ENCODE measurements around the gene MICAL3. TPM values are rescaled to one million over a fixed set of nuclear protein-coding genes. Genes with fewer than 3 reads are reported as not detected.

Gene MICAL3
- total RNA-seq, 1 donor from 2014 or later, result 47.9 TPM

DNA sequence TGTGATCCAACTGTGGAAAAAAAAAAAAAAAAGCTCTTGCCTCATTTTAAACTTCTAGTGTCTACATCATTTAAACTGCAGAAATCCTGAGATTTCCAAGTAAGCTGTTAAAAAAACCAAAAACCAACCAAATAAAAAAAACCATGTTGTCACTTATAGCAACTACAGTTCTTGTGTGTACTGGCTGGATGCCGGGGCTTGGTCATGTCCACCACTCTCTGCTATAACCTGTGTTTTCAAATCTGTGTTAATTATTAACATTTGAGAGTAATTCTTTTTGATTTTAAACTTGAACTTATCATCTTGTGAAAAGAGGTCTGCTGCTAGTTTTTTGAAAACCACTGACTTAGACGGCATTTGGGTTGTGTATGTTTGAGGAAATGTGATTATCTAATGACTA lies 217.9 kb downstream of the MICAL3 start:
- Mint-ChIP-seq H3K4me1 (ENCODE audit: unreplicated experiment) (peaks cover 3% of the 10 kb centered on the region), H3K36me3 (ENCODE audit: unreplicated experiment) (peaks cover 22% of the 10 kb centered on the region), H3K4me3 (ENCODE audit: unreplicated experiment) (no peak overlapping the region), H3K27ac (ENCODE audit: unreplicated experiment) (no peak overlapping the region), H3K9me3 (ENCODE audit: unreplicated experiment) (no peaks in the 10 kb centered on the region), H3K27me3 (ENCODE audit: unreplicated experiment) (no peaks in the 10 kb centered on the region)
- TF ChIP-seq, protein P1, sequence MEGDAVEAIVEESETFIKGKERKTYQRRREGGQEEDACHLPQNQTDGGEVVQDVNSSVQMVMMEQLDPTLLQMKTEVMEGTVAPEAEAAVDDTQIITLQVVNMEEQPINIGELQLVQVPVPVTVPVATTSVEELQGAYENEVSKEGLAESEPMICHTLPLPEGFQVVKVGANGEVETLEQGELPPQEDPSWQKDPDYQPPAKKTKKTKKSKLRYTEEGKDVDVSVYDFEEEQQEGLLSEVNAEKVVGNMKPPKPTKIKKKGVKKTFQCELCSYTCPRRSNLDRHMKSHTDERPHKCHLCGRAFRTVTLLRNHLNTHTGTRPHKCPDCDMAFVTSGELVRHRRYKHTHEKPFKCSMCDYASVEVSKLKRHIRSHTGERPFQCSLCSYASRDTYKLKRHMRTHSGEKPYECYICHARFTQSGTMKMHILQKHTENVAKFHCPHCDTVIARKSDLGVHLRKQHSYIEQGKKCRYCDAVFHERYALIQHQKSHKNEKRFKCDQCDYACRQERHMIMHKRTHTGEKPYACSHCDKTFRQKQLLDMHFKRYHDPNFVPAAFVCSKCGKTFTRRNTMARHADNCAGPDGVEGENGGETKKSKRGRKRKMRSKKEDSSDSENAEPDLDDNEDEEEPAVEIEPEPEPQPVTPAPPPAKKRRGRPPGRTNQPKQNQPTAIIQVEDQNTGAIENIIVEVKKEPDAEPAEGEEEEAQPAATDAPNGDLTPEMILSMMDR (IDR thresholded peaks at IDR 0.05), result no peak
- DNase-seq (ENCODE audit: extremely low spot score, unreplicated experiment), result no peak

DNA sequence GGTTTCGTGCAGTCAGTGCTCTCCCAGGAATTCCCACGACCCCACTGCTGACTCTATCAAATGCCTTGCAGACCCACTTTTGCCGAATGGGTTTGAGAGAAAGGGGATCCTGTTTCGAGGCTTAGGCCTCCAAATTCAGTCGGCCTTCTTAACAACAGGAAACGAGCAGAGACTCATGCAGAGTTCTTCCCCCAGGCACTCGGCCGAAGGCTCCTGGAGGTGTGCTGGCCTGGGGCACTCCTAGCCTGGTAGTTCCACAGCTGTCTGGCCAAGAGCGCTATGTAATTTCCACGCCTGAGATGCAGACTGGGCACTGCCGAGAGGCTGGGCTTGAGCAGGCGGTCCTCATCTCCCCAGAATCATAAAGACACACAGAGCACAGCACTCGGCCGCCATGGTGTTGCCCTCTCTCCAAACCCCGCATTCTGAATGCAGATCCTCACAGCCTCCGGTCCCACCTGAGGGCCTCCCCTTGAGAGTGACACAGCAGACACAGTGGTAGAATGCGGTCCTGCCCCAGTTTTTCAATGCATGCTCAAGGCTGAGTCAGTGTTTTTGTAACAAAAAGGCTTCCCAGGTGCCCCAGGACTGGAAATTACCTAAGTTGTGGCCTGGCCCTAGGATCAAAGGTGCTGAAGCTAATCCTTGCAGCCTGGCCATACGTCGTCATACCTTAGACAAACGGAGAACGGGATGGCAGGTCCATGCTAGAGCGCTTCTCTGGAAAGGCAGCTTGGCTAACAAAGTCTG lies 219.9 kb downstream of the MICAL3 start:
- Mint-ChIP-seq H3K9me3 (ENCODE audit: unreplicated experiment) (no peaks in the 10 kb centered on the region), H3K4me1 (ENCODE audit: unreplicated experiment) (peaks cover 4% of the 10 kb centered on the region), H3K36me3 (ENCODE audit: unreplicated experiment) (peaks cover 10% of the 10 kb centered on the region), H3K4me3 (ENCODE audit: unreplicated experiment) (no peak overlapping the region), H3K27ac (ENCODE audit: unreplicated experiment) (no peak overlapping the region), H3K27me3 (ENCODE audit: unreplicated experiment) (no peaks in the 10 kb centered on the region)
- TF ChIP-seq, protein P1 (IDR thresholded peaks at IDR 0.05), result no peak
- no peak for DNase-seq (ENCODE audit: extremely low spot score, unreplicated experiment)

DNA sequence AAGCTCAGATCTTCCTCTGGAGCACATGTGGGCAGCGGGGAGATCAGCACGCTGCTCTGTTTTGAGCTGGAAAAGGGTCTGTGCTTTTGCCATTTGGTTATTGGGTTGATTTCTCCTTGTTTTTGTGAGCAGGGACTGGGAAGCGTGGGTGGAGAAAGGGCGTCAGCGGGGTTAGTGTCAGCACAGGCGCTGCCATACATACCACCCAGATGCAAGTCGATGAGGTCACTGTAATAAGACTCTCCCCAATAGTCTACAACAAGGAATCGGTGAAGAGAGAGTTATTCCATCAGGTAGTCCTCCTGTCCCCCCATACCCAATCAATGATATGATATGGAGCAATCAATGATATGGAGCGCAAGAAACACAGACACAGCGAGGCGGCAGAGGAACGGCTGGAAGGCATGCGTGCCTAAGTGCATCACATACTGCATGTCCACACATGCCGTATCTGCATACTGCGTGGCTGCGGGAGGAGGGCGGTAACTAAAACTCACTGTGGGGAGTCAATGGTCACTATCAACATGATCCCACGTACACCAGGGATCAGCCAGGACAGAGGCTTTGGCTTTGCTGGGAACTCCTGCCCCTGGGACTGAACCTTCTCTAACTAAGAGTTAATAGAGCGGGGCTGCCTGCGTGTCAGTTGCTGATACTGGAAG lies 220.6 kb downstream of the MICAL3 start:
- Mint-ChIP-seq H3K27me3 (ENCODE audit: unreplicated experiment) (no peaks in the 10 kb centered on the region), H3K9me3 (ENCODE audit: unreplicated experiment) (no peaks in the 10 kb centered on the region), H3K36me3 (ENCODE audit: unreplicated experiment) (peaks cover 7% of the 10 kb centered on the region), H3K27ac (ENCODE audit: unreplicated experiment) (no peak overlapping the region), H3K4me3 (ENCODE audit: unreplicated experiment) (no peak overlapping the region), H3K4me1 (ENCODE audit: unreplicated experiment) (peaks cover 4% of the 10 kb centered on the region)
- DNase-seq (ENCODE audit: extremely low spot score, unreplicated experiment), result no peak
- TF ChIP-seq, protein P1 (IDR thresholded peaks at IDR 0.05), result no peak

DNA sequence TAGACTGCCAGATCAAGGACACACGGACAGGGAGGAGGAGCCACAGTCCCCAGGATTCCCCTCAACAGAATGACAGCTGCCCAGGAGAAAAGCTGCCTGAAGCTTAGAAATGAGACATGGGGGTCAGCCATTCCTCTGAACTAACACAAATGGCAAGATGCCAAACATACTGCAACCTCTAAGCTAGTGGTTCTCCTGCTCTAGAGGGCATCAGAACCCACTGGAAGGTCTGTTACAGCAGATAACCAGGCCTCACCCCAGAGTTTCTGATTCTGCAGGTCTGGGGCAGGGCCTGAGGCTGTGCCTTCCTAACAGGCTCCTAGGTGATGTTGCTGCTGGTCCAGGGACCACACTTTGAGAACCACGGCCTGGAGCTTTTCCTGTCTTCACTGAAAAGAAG lies 221.5 kb downstream of the MICAL3 start:
- no peaks in the 10 kb centered on the region for H3K9me3 Mint-ChIP-seq (ENCODE audit: unreplicated experiment)
- TF ChIP-seq, protein P1 (IDR thresholded peaks at IDR 0.05), result no peak
- H3K4me1 Mint-ChIP-seq (ENCODE audit: unreplicated experiment), result peaks cover 4% of the 10 kb centered on the region
- DNase-seq (ENCODE audit: extremely low spot score, unreplicated experiment), result no peak
- no peak overlapping the region for H3K4me3 Mint-ChIP-seq (ENCODE audit: unreplicated experiment)
- H3K36me3 Mint-ChIP-seq (ENCODE audit: unreplicated experiment), result peaks cover 7% of the 10 kb centered on the region
- peak overlapping the region; percentile 11 for H3K27ac Mint-ChIP-seq (ENCODE audit: unreplicated experiment)
- no peaks in the 10 kb centered on the region for H3K27me3 Mint-ChIP-seq (ENCODE audit: unreplicated experiment)

DNA sequence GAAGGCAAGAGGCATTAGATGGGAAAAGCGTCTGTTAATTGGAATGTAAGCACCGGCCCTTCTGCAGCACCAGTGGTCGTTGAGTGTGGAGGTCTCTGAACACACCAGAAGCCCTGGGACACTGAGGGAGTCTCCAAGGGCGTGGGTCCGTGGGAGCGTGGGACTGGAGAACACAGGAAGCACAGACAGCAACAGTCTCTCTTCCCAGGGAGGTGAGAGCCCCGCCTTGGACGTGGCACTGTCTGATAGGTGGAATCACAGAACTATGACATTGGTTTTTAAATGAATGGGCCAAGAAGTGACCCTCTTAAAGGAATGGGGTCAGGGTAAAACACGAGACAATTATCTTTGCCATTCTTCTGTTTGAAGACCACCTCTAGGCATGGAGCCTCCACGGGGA lies 221.9 kb downstream of the MICAL3 start:
- TF ChIP-seq, protein P1 (IDR thresholded peaks at IDR 0.05), result no peak
- Mint-ChIP-seq H3K27ac (ENCODE audit: unreplicated experiment) (peak overlapping the region; percentile 11), H3K4me1 (ENCODE audit: unreplicated experiment) (peaks cover 4% of the 10 kb centered on the region), H3K4me3 (ENCODE audit: unreplicated experiment) (no peak overlapping the region), H3K36me3 (ENCODE audit: unreplicated experiment) (peaks cover 7% of the 10 kb centered on the region), H3K27me3 (ENCODE audit: unreplicated experiment) (no peaks in the 10 kb centered on the region), H3K9me3 (ENCODE audit: unreplicated experiment) (no peaks in the 10 kb centered on the region)
- DNase-seq (ENCODE audit: extremely low spot score, unreplicated experiment), result no peak

All from osteocyte (in vitro differentiated cells).